Mesenchymal stem cell (in vitro differentiated cells and primary cell): ENCODE results near the gene ANXA7.

ENCODE experiments used
- DNase-seq: peaks from one replicate; pipeline ENCODE4 v3.0.0-alpha.2; 2013
- H2AFZ ChIP-seq: one replicate; pipeline ENCODE4 v1.6.1; 2013; ENCODE audit warnings: low read depth, mild to moderate bottlenecking, control low read depth, inconsistent platforms, low read length, moderate library complexity
- H2AK5ac ChIP-seq: 2 replicates; pipeline ENCODE4 v1.6.1; 2013; ENCODE audit warnings: low read length, moderate library complexity, mild to moderate bottlenecking, inconsistent platforms; ENCODE audit not compliant: severe bottlenecking
- H2BK120ac ChIP-seq: one replicate; pipeline ENCODE4 v1.6.1; 2013; ENCODE audit warnings: low read depth, mild to moderate bottlenecking, inconsistent platforms, low read length, moderate library complexity
- H2BK12ac ChIP-seq, 2 experiments: one replicate each; pipeline ENCODE4 v1.6.1; 2013; ENCODE audit warnings: inconsistent platforms in 2 of 2, low read length in 2 of 2, mild to moderate bottlenecking in 2 of 2, moderate library complexity in 2 of 2, control low read depth in 1 of 2
- H2BK15ac ChIP-seq: one replicate; pipeline ENCODE4 v1.6.1; 2013; ENCODE audit warnings: mild to moderate bottlenecking, low read depth, inconsistent platforms; ENCODE audit not compliant: poor library complexity, severe bottlenecking
- H2BK5ac ChIP-seq: 2 replicates; pipeline ENCODE4 v1.6.1; 2013; ENCODE audit warnings: low read depth, mild to moderate bottlenecking, low read length, control low read depth, inconsistent platforms; ENCODE audit not compliant: poor library complexity, severe bottlenecking
- H3K14ac ChIP-seq, 2 experiments: one replicate each; pipeline ENCODE4 v1.6.1; 2013; ENCODE audit warnings: inconsistent platforms in 2 of 2, low read length in 2 of 2, control low read depth in 1 of 2, mild to moderate bottlenecking in 1 of 2, moderate library complexity in 1 of 2
- H3K18ac ChIP-seq, 2 experiments: one replicate each; pipeline ENCODE4 v1.6.1; 2013; ENCODE audit warnings: inconsistent platforms in 2 of 2, low read length in 2 of 2, control low read depth in 1 of 2, low read depth in 1 of 2, mild to moderate bottlenecking in 1 of 2
- H3K23ac ChIP-seq, 2 experiments: one replicate each; pipeline ENCODE4 v1.6.1; 2013; ENCODE audit warnings: inconsistent platforms in 2 of 2, low read length in 2 of 2, mild to moderate bottlenecking in 2 of 2, moderate library complexity in 2 of 2, control low read depth in 1 of 2
- H3K27ac ChIP-seq: 2 replicates; pipeline ENCODE4 v1.5.1; 2013; ENCODE audit warnings: mild to moderate bottlenecking, moderate library complexity, low read length, control low read depth, inconsistent platforms; ENCODE audit not compliant: poor library complexity, severe bottlenecking
- H3K27me3 ChIP-seq, 2 experiments: 2 replicates each; pipeline versions ENCODE4 v1.6.1 to v1.7.0; 2013; ENCODE audit warnings: low read length in 2 of 2, mild to moderate bottlenecking in 2 of 2, moderate library complexity in 2 of 2, control low read depth in 1 of 2, inconsistent platforms in 1 of 2; ENCODE audit not compliant: control insufficient read depth in 1 of 2, insufficient read depth in 1 of 2
- H3K36me3 ChIP-seq, 2 experiments: 2 replicates each; pipeline versions ENCODE4 v1.6.1 to v1.7.0; 2013; ENCODE audit warnings: low read length in 2 of 2, control low read depth in 1 of 2, inconsistent platforms in 1 of 2, low read depth in 1 of 2, mild to moderate bottlenecking in 1 of 2; ENCODE audit not compliant: insufficient read depth in 2 of 2, control insufficient read depth in 1 of 2
- H3K4ac ChIP-seq, 2 experiments: one replicate each; pipeline ENCODE4 v1.6.1; 2013; ENCODE audit warnings: inconsistent platforms in 2 of 2, low read length in 2 of 2, mild to moderate bottlenecking in 2 of 2, moderate library complexity in 2 of 2, control low read depth in 1 of 2, low read depth in 1 of 2
- H3K4me1 ChIP-seq: 2 replicates; pipeline ENCODE4 v1.6.1; 2013; ENCODE audit warnings: low read depth, low read length, control low read depth; ENCODE audit not compliant: control insufficient read depth, insufficient read depth
- H3K4me2 ChIP-seq: 2 replicates; pipeline ENCODE4 v1.6.1; 2013; ENCODE audit warnings: low read length, mild to moderate bottlenecking, inconsistent platforms; ENCODE audit not compliant: poor library complexity, severe bottlenecking
- H3K4me3 ChIP-seq, 2 experiments: 2 replicates each; pipeline versions ENCODE4 v1.5.1 to v1.7.0; 2013; ENCODE audit warnings: low read length in 2 of 2, mild to moderate bottlenecking in 2 of 2, control low read depth in 1 of 2, low read depth in 1 of 2; ENCODE audit not compliant: insufficient read depth in 1 of 2
- H3K79me1 ChIP-seq: replicated peaks from 2 replicates; pipeline ENCODE4 v1.6.1; 2013; ENCODE audit warnings: mild to moderate bottlenecking, control low read depth, low read length, inconsistent platforms; ENCODE audit not compliant: poor library complexity, severe bottlenecking
- H3K9ac ChIP-seq: 2 replicates; pipeline ENCODE4 v1.7.0; 2013; ENCODE audit warnings: mild to moderate bottlenecking, low read length, moderate library complexity
- H3K9me3 ChIP-seq: 2 replicates; pipeline ENCODE4 v1.7.0; 2013; ENCODE audit warnings: mild to moderate bottlenecking, low read length; ENCODE audit not compliant: control insufficient read depth
- H4K8ac ChIP-seq: one replicate; pipeline ENCODE4 v1.6.1; 2013; ENCODE audit warnings: inconsistent platforms, mild to moderate bottlenecking, low read length, moderate library complexity
- H4K91ac ChIP-seq: one replicate; pipeline ENCODE4 v1.6.1; 2013; ENCODE audit warnings: mild to moderate bottlenecking, low read length, inconsistent platforms
- WGBS: methylation state at CpG from one replicate; pipeline ENCODE4 v1.1.7; 2013; ENCODE audit warnings: mixed read lengths; 5-methylcytosine and 5-hydroxymethylcytosine counted together

The ANXA7 gene

GRCh38 chr10:73426318-73426717, 12.5 kb upstream of the ANXA7 start:
- Histone ChIP-seq H3K27me3 (no peaks in the 10 kb centered on the region), H2BK15ac (no peak overlapping the region), H3K9me3 (no peaks in the 10 kb centered on the region), H3K14ac (no peak overlapping the region), H2AFZ (no peak overlapping the region), H3K4me3 (no peak overlapping the region), H3K4me2 (no peak overlapping the region), H3K18ac (no peak overlapping the region), H2BK120ac (no peak overlapping the region), H3K23ac (no peak overlapping the region), H2BK5ac (no peak overlapping the region), H4K8ac (no peak overlapping the region), H3K27ac (no peak overlapping the region), H2AK5ac (no peak overlapping the region), H2BK12ac (no peak overlapping the region), H3K4ac (no peak overlapping the region), H3K4me1 (no peaks in the 10 kb centered on the region), H4K91ac (no peak overlapping the region), H3K36me3 (peaks cover 27 to 86% of the 10 kb centered on the region in 2 experiments), H3K79me1 (peaks cover 3% of the 10 kb centered on the region), H3K9ac (no peak overlapping the region)
- no peak for DNase-seq
- 95% methylated on average over 4 of the region's 4 CpGs for WGBS

- Histone ChIP-seq H3K14ac (no peak overlapping the region), H2AFZ (no peak overlapping the region), H3K79me1 (peaks cover 3% of the 10 kb centered on the region), H3K27me3 (no peaks in the 10 kb centered on the region), H3K23ac (no peak overlapping the region), H3K4me3 (no peak overlapping the region), H3K4ac (no peak overlapping the region), H3K9me3 (no peaks in the 10 kb centered on the region), H2BK15ac (no peak overlapping the region), H3K4me1 (peaks cover under 1% of the 10 kb centered on the region), H3K36me3 (peaks cover 27 to 77% of the 10 kb centered on the region in 2 experiments), H3K27ac (no peak overlapping the region), H4K8ac (no peak overlapping the region), H2BK12ac (no peak overlapping the region), H4K91ac (no peak overlapping the region), H2BK5ac (no peak overlapping the region), H2AK5ac (no peak overlapping the region), H3K4me2 (no peak overlapping the region), H2BK120ac (no peak overlapping the region), H3K18ac (no peak overlapping the region), H3K9ac (no peak overlapping the region)
- no peak for DNase-seq
- WGBS = 100% methylated on average over 3 of the region's 3 CpGs
Observed at GRCh38 chr10:73424478-73424877, 10.6 kb upstream of the ANXA7 start.

GRCh38 chr10:73423309-73423708, 9.5 kb upstream of the ANXA7 start:
- H2AFZ ChIP-seq = no peak overlapping the region
- H4K8ac ChIP-seq = no peak overlapping the region
- peaks cover 3% of the 10 kb centered on the region for H3K79me1 ChIP-seq

GRCh38 chr10:73416571-73416970, 2.7 kb upstream of the ANXA7 start:
- no peak overlapping the region for H3K4me3 ChIP-seq
- H3K18ac ChIP-seq = no peak overlapping the region
- no peaks in the 10 kb centered on the region for H3K79me1 ChIP-seq
- no peak for DNase-seq
- H3K4me2 ChIP-seq = no peak overlapping the region
- H3K4ac ChIP-seq = no peak overlapping the region
- no peak overlapping the region for H2AFZ ChIP-seq
- H3K23ac ChIP-seq = no peak overlapping the region
- WGBS = 99% methylated on average over 2 of the region's 3 CpGs
- H2BK5ac ChIP-seq = no peak overlapping the region
- no peak overlapping the region for H2BK15ac ChIP-seq
- H4K8ac ChIP-seq = no peak overlapping the region
- H3K27ac ChIP-seq = no peak overlapping the region
- no peak overlapping the region for H4K91ac ChIP-seq
- H2BK12ac ChIP-seq = no peak overlapping the region
- no peak overlapping the region for H2AK5ac ChIP-seq
- peaks cover 4% of the 10 kb centered on the region for H3K4me1 ChIP-seq
- no peak overlapping the region for H3K14ac ChIP-seq
- no peak overlapping the region for H2BK120ac ChIP-seq
- H3K9ac ChIP-seq = no peak overlapping the region
- H3K9me3 ChIP-seq = no peaks in the 10 kb centered on the region
- H3K27me3 ChIP-seq = no peaks in the 10 kb centered on the region
- H3K36me3 ChIP-seq = peaks cover 0 to 6% of the 10 kb centered on the region in 2 experiments

More at GRCh38 chr10:73423309-73423708, 9.5 kb upstream of the ANXA7 start:
- H2BK15ac ChIP-seq = no peak overlapping the region
- H4K91ac ChIP-seq = no peak overlapping the region
- H3K36me3 ChIP-seq = peaks cover 27 to 71% of the 10 kb centered on the region in 2 experiments
- no peak overlapping the region for H3K4ac ChIP-seq
- H3K4me3 ChIP-seq = no peak overlapping the region
- no peak overlapping the region for H2BK12ac ChIP-seq
- H3K9me3 ChIP-seq = no peaks in the 10 kb centered on the region
- H3K23ac ChIP-seq = no peak overlapping the region
- H2BK5ac ChIP-seq = no peak overlapping the region
- no peak overlapping the region for H3K9ac ChIP-seq
- H3K14ac ChIP-seq = no peak overlapping the region
- H2AK5ac ChIP-seq = no peak overlapping the region
- no peak overlapping the region for H3K4me2 ChIP-seq
- no peak for DNase-seq
- H3K18ac ChIP-seq = no peak overlapping the region
- H3K4me1 ChIP-seq = peaks cover 1% of the 10 kb centered on the region
- no peak overlapping the region for H2BK120ac ChIP-seq
- H3K27ac ChIP-seq = no peak overlapping the region
- H3K27me3 ChIP-seq = no peaks in the 10 kb centered on the region
